HG03378 (cell line): ENCODE data around the gene TMTC1.
"Not testable (repeated sequence)": the region's sequence is repeated elsewhere in the genome, so short reads cannot be mapped to it uniquely, and the experiment has no call there.

Source experiments
- ATAC-seq: cut with Tn5 transposase; IDR thresholded peaks from one replicate; pipeline ENCODE4 v1.9.1; 2021; ENCODE audit warnings: mild to moderate bottlenecking, moderate library complexity; ENCODE audit not compliant: unreplicated experiment

The TMTC1 gene

DNA sequence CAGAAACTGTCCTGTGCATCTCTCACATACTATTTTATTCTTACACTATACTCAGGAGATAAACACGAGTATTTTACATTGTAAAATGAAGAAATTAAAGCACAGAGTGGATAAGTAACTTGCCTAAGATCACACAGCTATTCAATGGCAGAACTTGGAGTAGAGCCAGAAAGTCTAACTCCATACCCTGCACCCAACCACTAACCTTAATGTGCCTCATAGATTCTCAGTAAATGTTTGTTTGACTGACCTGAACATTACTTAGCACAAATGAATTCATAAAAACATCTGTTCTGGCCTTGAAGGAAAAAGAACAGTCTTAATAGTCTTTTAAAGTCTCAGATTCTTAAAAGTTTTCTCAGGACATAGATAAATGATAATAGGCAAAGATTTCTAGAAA lies 202.8 kb downstream of the TMTC1 start:
- ATAC-seq: no peak

DNA sequence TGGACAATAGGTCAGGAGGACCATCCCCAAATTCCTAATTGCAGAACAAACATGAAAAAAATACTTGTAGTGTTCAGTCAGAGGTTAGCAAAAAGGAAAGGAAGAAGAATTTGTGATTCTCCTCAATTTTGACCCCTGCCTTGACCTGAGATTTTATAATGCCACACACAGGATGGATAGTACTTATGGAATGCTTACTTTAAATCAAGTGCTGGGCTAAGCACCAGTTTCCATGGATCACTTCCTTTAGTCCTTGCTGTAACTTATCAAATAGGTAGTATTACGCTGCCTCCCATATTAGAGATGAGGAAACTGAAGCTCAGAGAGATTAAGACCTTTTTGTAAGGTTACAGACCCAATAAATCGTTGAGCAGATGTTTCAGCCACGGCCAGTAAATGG lies 205.0 kb downstream of the TMTC1 start:
- no peak for ATAC-seq

DNA sequence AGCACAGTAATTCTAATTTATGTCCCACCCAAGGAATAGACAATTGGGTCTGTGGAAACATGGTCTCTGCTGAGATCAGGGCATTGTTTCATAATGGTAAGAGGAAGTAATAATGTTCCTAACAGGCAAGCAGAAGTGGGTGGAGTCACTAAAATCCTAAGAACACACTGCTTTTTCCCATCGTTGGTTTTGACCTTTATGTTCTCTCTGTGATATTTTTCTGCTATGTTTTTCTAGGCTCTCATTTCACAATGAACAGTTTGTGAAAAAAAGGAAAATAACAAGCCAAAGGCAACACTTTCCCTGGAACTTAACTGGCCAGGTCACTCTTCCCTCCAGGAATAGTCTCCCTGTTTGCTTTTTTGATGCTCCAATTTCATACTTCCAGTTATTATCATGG lies 205.7 kb downstream of the TMTC1 start:
- ATAC-seq: no peak

DNA sequence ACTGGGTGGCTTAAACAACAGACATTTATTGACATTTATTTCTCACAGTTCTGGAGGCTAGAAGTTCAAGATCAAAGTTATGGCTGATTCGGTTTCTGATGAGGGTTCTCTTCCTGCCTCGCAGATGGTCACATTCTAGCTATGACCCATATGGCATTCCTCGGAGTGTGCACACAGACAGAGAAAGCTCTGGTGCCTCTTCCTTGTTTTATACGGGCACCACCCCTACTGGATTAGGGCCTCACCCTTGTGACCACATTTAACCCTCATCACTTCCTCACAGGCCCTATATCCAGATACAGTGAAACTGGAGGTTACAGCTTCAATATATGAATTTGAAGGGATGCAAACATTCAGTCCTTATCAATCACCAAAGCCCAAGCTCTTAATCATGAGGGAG lies 209.2 kb downstream of the TMTC1 start:
- no peak for ATAC-seq

DNA sequence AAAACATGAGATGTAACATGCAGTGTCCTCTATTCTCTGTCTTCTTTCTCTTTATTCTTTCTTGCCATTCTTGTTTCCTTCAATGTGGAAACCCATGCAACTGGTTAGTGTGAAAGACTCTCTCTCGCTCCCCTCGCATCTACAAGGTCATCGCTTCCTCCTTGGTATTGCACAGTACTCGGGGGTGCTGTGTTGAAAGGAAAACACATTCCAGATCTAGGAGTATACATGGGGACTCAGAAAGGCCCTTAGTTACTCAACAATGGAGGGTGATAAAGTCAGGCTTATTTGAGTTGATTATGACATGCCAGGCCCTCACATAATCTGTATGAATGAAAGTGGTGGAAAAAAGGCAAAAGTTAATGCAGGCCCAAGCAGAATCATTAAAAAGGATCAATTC lies 210.8 kb downstream of the TMTC1 start:
- no peak for ATAC-seq

DNA sequence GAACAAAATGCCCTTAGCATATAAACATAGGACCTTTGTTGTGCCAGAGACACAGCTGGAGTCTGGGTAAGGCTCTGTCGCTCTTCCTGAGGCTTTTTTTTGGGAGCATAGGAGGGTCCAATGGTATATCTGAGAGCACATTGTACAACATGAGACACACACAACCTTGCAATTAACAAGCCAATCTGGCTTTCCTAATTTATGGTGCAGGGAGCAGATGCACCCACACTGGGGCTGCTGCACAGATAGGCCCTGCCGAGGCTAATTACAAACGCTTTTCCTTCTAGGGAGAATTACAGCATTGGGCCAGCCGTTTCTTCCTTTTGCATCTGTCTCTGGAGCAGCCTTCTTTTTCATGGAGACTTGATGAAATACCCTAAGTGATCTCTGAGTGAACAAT lies 211.3 kb downstream of the TMTC1 start:
- ATAC-seq: no peak

GRCh38 chr12:29569132-29569757 lies 214.5 kb downstream of the TMTC1 start:
- no peak for ATAC-seq

DNA sequence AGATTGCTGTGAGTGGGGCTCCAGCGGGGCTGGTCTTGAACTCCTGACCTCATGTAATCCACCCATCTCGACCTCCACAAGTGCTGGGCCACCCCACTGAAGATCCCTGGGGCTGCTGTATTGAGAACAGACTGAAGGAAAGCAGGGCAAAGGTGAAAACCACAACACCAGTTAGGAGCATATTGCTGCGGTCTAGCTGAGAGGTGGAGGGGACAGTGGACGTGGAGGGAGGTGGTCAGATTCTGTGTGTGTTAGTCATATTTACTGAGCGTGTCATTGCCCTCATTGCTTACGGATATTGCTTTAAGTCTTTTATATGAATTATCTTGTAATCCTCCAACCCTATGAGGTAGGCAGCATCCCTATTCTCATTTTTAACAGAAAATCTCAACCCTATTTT lies 217.3 kb downstream of the TMTC1 start:
- ATAC-seq: no peak

DNA sequence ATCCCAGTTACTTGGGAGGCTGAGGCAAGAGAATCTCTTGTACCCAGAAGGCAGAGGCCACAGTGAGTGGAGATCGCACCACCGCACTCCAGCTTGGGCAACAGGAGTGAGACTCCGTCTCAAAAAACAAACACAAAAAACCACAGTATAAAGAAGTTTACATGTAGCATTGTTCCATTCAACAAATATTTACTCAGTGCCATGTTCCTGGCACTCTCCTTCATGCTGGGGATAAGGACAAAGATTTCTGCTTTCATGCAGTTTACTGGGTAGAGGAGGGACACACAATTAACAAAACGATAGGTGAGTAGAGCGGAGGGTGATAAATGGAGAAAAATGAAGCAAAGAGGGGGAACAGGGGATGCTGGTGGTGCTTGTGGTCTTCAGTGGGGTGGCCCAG lies 218.0 kb downstream of the TMTC1 start:
- no peak for ATAC-seq

GRCh38 chr12:29564925-29565324 lies 218.8 kb downstream of the TMTC1 start:
- no peak for ATAC-seq

DNA sequence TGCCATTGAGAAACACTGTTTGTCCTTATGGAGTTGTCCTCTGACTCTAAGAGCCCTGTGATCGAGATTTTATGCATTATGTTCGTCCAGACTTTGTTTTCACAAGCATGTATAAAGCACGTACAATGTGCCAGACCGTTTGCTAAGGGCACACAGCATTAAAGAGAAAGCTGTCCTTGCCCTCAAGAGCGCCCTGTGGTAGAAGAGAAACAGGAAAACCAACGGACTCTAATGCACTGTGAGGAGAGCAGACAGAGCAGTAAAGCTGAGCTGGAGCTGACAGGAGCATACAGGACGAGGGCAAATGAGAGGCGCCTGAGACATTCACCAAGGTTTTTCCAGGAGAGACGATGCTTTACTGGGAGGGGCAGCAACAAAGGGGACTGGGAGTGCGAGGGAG lies 220.1 kb downstream of the TMTC1 start:
- no peak for ATAC-seq

- ATAC-seq: no peak
Measured at GRCh38 chr12:29563071-29563470, 220.7 kb downstream of the TMTC1 start.

GRCh38 chr12:29562110-29562804 lies 221.5 kb downstream of the TMTC1 start:
- no peak for ATAC-seq

GRCh38 chr12:29561664-29562071 lies 222.1 kb downstream of the TMTC1 start:
- no peak for ATAC-seq

- ATAC-seq: no peak
Measured at GRCh38 chr12:29559198-29559597, 224.5 kb downstream of the TMTC1 start.

DNA sequence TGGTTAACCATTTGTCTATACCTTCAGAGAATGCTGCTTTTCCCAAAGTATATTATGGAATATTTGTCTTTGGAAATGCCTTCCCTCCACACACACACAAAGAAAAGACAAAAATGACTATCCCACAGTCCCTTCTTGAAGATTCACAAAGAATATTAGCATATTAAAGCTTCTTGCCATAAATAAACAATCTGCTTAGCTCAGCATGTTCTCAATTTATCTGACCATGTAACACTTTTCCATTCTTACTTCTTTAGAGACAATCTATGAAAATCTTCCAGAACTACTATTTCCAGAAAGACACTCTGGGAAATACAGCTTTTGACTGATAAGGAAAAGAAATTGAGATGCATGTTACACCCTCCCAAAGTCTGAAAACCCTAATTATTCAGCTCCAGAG lies 227.4 kb downstream of the TMTC1 start:
- ATAC-seq: no peak

DNA sequence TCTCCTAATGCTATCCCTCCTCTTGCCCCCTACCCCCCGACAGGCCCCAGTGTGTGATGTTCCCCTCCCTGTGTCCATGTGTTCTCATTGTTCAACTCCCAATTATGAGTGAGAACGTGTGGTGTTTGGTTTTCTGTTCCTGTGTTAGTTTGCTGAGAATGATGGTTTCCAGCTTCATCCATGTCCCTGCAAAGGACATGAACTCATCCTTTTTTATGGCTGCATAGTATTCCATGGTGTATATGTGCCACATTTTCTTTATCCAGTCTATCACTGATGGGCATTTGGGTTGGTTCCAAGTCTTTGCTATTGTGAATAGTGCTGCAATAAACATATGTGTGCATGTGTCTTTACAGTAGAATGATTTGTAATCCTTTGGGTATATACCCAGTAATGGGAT lies 228.3 kb downstream of the TMTC1 start:
- ATAC-seq: not testable (repeated sequence)

- ATAC-seq: no peak
Measured at GRCh38 chr12:29552994-29553748, 230.6 kb downstream of the TMTC1 start.

DNA sequence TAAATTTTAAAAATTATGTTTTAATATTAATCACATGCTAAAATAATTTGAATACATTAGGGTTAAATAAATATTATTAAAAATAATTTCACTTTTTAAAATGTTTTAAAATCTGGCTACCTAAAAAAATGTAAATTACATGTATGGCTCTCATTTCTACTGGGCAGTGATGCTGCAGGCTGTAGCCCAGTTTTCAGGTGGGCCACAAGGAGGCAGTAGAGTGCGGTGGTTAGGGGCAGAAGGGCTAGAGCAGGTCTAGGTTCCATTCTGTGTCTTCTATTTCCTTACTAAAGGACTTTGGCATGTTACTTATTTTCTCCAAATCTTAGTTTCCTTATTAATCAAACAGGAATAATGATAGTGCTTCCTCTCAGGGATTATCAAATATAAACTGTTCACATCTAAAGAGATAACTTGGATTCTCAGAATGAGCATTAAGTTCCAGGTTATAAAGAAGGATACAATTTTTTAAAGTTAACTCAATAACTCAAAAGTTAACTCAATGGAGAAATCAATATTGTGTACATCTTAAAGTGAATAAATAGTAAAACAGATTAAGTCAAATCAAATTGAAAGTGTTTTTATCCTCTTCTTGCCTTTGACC lies 231.3 kb downstream of the TMTC1 start:
- peak; percentile 96 for ATAC-seq

DNA sequence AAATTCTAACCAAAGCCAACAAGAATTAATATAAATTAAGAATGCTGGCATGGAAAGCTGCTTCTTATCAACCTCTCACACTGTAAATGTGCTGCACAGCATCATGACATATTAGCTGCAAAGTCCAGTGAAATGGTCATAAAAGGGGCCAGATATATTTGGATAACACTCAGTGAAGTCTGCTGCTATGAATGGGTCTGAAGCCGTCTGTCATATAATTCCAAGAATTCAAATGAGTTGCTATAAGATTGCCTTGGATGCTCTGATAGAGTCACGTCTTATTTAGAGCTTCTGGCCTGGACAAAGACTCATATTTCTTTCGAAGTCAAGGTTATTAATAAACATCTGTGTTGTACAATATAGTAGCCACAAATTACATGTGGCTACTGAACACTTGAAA lies 231.9 kb downstream of the TMTC1 start:
- no peak for ATAC-seq

DNA sequence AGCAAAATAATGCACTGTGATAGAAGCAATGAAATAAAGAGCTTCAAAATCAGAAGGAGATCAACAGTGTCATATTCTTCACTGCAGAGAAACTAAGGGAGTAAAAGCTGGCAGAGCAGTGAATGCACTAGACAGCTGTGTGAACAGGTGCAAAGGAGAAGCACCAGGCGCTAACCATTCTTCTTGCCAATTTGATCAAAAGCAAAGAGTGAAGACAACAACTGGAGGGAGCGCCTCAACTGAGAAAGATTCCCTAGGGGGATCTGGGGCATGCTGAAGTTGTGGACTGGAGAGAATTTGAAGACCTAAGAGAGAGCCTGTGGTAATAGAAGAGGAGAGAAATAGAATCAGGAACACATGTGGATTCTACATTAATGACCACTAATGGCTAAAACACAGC lies 235.9 kb downstream of the TMTC1 start:
- no peak for ATAC-seq

DNA sequence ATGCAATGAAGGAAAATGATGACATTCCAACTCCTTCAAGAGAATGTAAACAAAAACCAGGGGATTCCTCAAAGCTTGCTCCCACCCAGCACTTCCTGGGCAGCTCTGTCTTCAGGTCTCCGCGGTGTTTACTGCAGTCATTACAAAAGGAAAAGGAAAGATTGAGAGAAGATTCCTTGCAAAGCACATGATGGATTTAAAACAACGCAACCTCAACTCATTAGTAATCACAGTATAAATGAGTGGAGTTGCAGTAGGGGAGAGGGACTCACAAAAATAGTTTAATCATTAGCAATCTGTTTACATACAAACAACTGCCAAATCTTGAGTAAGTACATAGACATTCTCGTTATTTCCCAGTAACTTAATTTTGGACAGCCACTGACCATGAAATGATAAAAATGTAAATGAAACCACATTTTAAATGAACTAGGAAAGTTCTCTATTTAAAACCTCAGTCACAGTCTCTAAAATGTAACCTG lies 236.6 kb downstream of the TMTC1 start:
- ATAC-seq: no peak
